HG02885 (cell line): ENCODE measurements around the gene STRN3.
"Not testable (repeated sequence)": the region's sequence is repeated elsewhere in the genome, so short reads cannot be mapped to it uniquely, and the experiment has no call there.

Experiments
- ATAC-seq: cut with Tn5 transposase; IDR thresholded peaks from one replicate; pipeline ENCODE4 v1.9.1; 2021; ENCODE audit warnings: mild to moderate bottlenecking; ENCODE audit not compliant: unreplicated experiment, poor library complexity

Gene STRN3

GRCh38 chr14:30925254-30925653 lies 100.9 kb downstream of the STRN3 start:
- ATAC-seq, result no peak

GRCh38 chr14:30921788-30922187 lies 104.4 kb downstream of the STRN3 start:
- no peak for ATAC-seq

- no peak for ATAC-seq
Measured at GRCh38 chr14:30921305-30921704, 104.9 kb downstream of the STRN3 start.

- ATAC-seq, result no peak
Measured at GRCh38 chr14:30915596-30915995, 110.6 kb downstream of the STRN3 start.

GRCh38 chr14:30914812-30915211 lies 111.4 kb downstream of the STRN3 start:
- ATAC-seq, result no peak

- no peak for ATAC-seq
Measured at GRCh38 chr14:30908826-30909225, 117.4 kb downstream of the STRN3 start.

GRCh38 chr14:30907659-30908057 lies 118.5 kb downstream of the STRN3 start:
- ATAC-seq, result no peak

- no peak for ATAC-seq
Measured at GRCh38 chr14:30906752-30907658, 119.2 kb downstream of the STRN3 start.

- no peak for ATAC-seq
Measured at GRCh38 chr14:30903285-30904124, 122.7 kb downstream of the STRN3 start.

GRCh38 chr14:30897121-30897520 lies 129.1 kb downstream of the STRN3 start:
- not testable (repeated sequence) for ATAC-seq

- no peak for ATAC-seq
Measured at GRCh38 chr14:30896435-30896834, 129.7 kb downstream of the STRN3 start.

GRCh38 chr14:30894923-30895515 lies 131.2 kb downstream of the STRN3 start:
- ATAC-seq, result no peak

GRCh38 chr14:30893819-30894218 lies 132.4 kb downstream of the STRN3 start:
- no peak for ATAC-seq

- no peak for ATAC-seq
Measured at GRCh38 chr14:30889244-30889594, 137.0 kb downstream of the STRN3 start.

- no peak for ATAC-seq
Measured at GRCh38 chr14:30888480-30889243, 137.5 kb downstream of the STRN3 start.

- ATAC-seq, result no peak
Measured at GRCh38 chr14:30885840-30886740, 140.1 kb downstream of the STRN3 start.

- no peak for ATAC-seq
Measured at GRCh38 chr14:30884901-30885300, 141.3 kb downstream of the STRN3 start.

GRCh38 chr14:30883508-30884294 lies 142.5 kb downstream of the STRN3 start:
- ATAC-seq, result no peak
